Heart left ventricle (tissue), 16 donors: ENCODE results near the gene DAZAP1. TPM values are rescaled to one million over a fixed set of nuclear protein-coding genes. Genes with fewer than 3 reads are reported as not detected.

ENCODE experiments used
- ATAC-seq, 4 donors: fragments of 200-7000 bp; cut with Tn5 transposase; one replicate each; pipeline ENCODE4 v1.9.1; 2020 to 2022; ENCODE audit warnings: moderate library complexity in 4 of 4, mild to moderate bottlenecking in 3 of 4, moderate number of reproducible peaks in 1 of 4
- DNase-seq, 5 donors: peaks; one replicate each; pipeline ENCODE4 v3.0.0-alpha.2; 2020
- H3K27ac ChIP-seq, 12 donors: fragments of 200-600 bp; sonication (generic) in 4 of 12; one replicate each; pipeline versions ENCODE4 v1.5.0 to v1.8.0; 2016 to 2022; ENCODE audit warnings: mild to moderate bottlenecking in 2 of 12
- H3K27me3 ChIP-seq, 9 donors: fragments of 200-600 bp; sonication (generic) in 2 of 9; one replicate each; pipeline versions ENCODE4 v1.5.1 to v1.8.0; 2016 to 2022; ENCODE audit warnings: mild to moderate bottlenecking in 3 of 9
- H3K36me3 ChIP-seq, 9 donors: fragments of 200-600 bp; sonication (generic) in 2 of 9; one replicate each; pipeline versions ENCODE4 v1.5.0 to v1.8.0; 2018 to 2022; ENCODE audit warnings: mild to moderate bottlenecking in 2 of 9
- H3K4me1 ChIP-seq, 12 donors: fragments of 200-600 bp; sonication (generic) in 4 of 12; one replicate each; pipeline versions ENCODE4 v1.5.0 to v1.8.0; 2016 to 2022; ENCODE audit warnings: mild to moderate bottlenecking in 3 of 12
- H3K4me3 ChIP-seq, 12 donors: fragments of 200-600 bp; sonication (generic) in 4 of 12; one replicate each; pipeline versions ENCODE4 v1.5.0 to v1.8.0; 2017 to 2022; ENCODE audit warnings: mild to moderate bottlenecking in 9 of 12, moderate library complexity in 4 of 12
- H3K9me3 ChIP-seq, 12 donors: fragments of 200-600 bp; sonication (generic) in 4 of 12; one replicate each; pipeline versions ENCODE4 v1.5.0 to v1.8.0; 2016 to 2022; ENCODE audit warnings: mild to moderate bottlenecking in 1 of 12
- CTCF ChIP-seq, 12 donors: fragments of 200-600 bp; sonication (generic) in 4 of 12; IDR thresholded peaks; one replicate each; pipeline versions ENCODE4 v1.5.0 to v1.8.0; 2018 to 2022; ENCODE audit warnings: antibody characterized with exemption in 12 of 12, mild to moderate bottlenecking in 5 of 12
- POLR2A ChIP-seq, 2 donors: fragments of 450-650 bp; IDR thresholded peaks; one replicate each; pipeline ENCODE4 v1.6.1; 2017; ENCODE audit warnings: antibody characterized with exemption in 2 of 2, mild to moderate bottlenecking in 2 of 2, moderate library complexity in 2 of 2
- WGBS, 4 donors: extraction: QIAGEN DNeasy Blood & Tissue Kit in 2 of 4; methylation state at CpG; one replicate each; pipeline versions ENCODE4 v1.1.5 to v1.1.7; 2013 to 2018; 5-methylcytosine and 5-hydroxymethylcytosine counted together
- intact Hi-C, 10 donors: fragments of 100-400 bp; cut with DNase I; formaldehyde crosslinking; loops; one replicate each; pipeline versions ENCODE4 v1.11.1 to v1.14.2; 2022
- polyA plus RNA-seq, 2 donors: library from polyadenylated mRNA; stranded (reverse); fragments of 200-250 nt; gene quantifications; one replicate each; pipeline ENCODE4 v1.2.3, GENCODE V29; 2013
- total RNA-seq, 9 donors: library from RNA; depleted of rRNA in 2 of 9; stranded (reverse); fragments of >200 nt in 2 of 9; fragmentation: NEBNext Ultra II Directional in 3 of 9; extraction: Animal tissue kit (Norgen Biotek cat#: 25700) in 3 of 9; gene quantifications; one replicate each; pipeline versions ENCODE4 v1.1.0 to v1.2.4, GENCODE V29; 2016 to 2023
- donor health status: ischemic (EF 13 %, LVEDD 7.1; RV severe dilation, severe dysfunction).
- donor health status: healthy with polysubstance abuse.
- donor health status: DM: no; HTN: yes; CAD: no.
- donor health status: DM: no; HTN: no; CAD: no.
- donor health status: ischemic (EF 25% LVEDD 6.9; RV normal size, moderate dysfunction).
- donor health status: ischemic (EF 25% LVEDD 5.7; RV mildly dilated, moderate dysfunction).
- donor health status: healthy.
- donor health status: DM: yes; HTN: yes; CAD: no.
- donor health status: ischemic (EF 35%, LVEDD 5.7; RV mildly dilated, moderate dysfunction).
- donor health status: nonischemic (EF 11% LVEDD 7.7; RV severe dilation, severe dysfunction).
- donor health status: DM: yes; HTN: yes; CAD: no.
- donor health status: PGD.
- donor health status: ischemic (EF 29% LVEDD 5.4; RV normal size, mild dysfunction).
- donor health status: nonischemic (EF 23%, LVEDD 6.1; RV moderate dilation, normal function).

The DAZAP1 gene
- total and polyA plus RNA-seq, 11 donors: 36.8 to 128 (median 78.5) TPM

GRCh38 chr19:1384085-1384462 is 23.3 kb upstream of the DAZAP1 start:
- 0 to 1% (median 0%) methylated on average over 9 to 23 of the region's 23 CpGs for WGBS, 4 donors
- Histone ChIP-seq H3K4me3 (peak overlapping the region; percentile 69 to 100 (median 88)), H3K4me1 (peaks cover 2 to 57% (median 42%) of the 10 kb centered on the region in 12 donors), H3K9me3 (no peaks in the 10 kb centered on the region), H3K27me3 (no peaks in the 10 kb centered on the region), H3K36me3 (peaks cover 0 to 21% (median 7%) of the 10 kb centered on the region in 9 donors), H3K27ac (peak overlapping the region; percentile 92 to 99 (median 96))
- TF ChIP-seq POLR2A (IDR thresholded peaks at IDR 0.05) (no peak), CTCF (IDR thresholded peaks at IDR 0.05) (no peak)
- DNase-seq: peak in 1 of 5 donors; percentile 69
- ATAC-seq: peak in 2 of 4 donors; percentile 1 to 2
- intact Hi-C loops: loop anchor here in 2 of 10 donors (5.0 to 10.0 kb wide), 3 partner anchors 67 to 109 kb away; partner anchors contain the start of gene FAM174C (in 2 of the 2)

- WGBS, 4 donors: 12 to 28% (median 27%) methylated on average over 14 to 17 of the region's 17 CpGs
- Histone ChIP-seq H3K9me3 (no peaks in the 10 kb centered on the region), H3K36me3 (peaks cover 0 to 26% (median 12%) of the 10 kb centered on the region in 9 donors), H3K27ac (peak overlapping the region; percentile 92 to 99 (median 96)), H3K27me3 (no peaks in the 10 kb centered on the region), H3K4me1 (peaks cover 2 to 57% (median 42%) of the 10 kb centered on the region in 12 donors), H3K4me3 (peak overlapping the region; percentile 69 to 100 (median 88))
- intact Hi-C loops: loop anchor here in 2 of 10 donors (5.0 to 10.0 kb wide), 3 partner anchors 67 to 110 kb away; partner anchors contain the start of gene FAM174C (in 2 of the 2)
- no peak for TF ChIP-seq CTCF (IDR thresholded peaks at IDR 0.05)
- DNase-seq: no peak
- ATAC-seq: no peak
Observed at GRCh38 chr19:1384478-1385110, 22.8 kb upstream of the DAZAP1 start.

GRCh38 chr19:1385816-1386215 is 21.6 kb upstream of the DAZAP1 start:
- peak in 1 of 5 donors; percentile 69 for DNase-seq
- WGBS, 4 donors: 57 to 100% (median 78%) methylated on average over 1 to 3 of the region's 3 CpGs
- no peak for ATAC-seq
- TF ChIP-seq CTCF (IDR thresholded peaks at IDR 0.05) (no peak), POLR2A (IDR thresholded peaks at IDR 0.05) (no peak)
- peak overlapping the region in 7 of 12 donors; percentile 25 to 97 (median 57) for H3K27ac ChIP-seq
- H3K36me3 ChIP-seq: peaks cover 2 to 39% (median 24%) of the 10 kb centered on the region in 9 donors
- intact Hi-C loops: loop anchor here in 1 of 10 donors (10.0 kb wide), 1 partner anchor 111 kb away; the partner anchor contains the start of gene FAM174C
- peaks cover 2 to 57% (median 42%) of the 10 kb centered on the region in 12 donors for H3K4me1 ChIP-seq
- no peaks in the 10 kb centered on the region for H3K27me3 ChIP-seq
- no peaks in the 10 kb centered on the region for H3K9me3 ChIP-seq
- peak overlapping the region in 2 of 12 donors; percentile 2 to 8 for H3K4me3 ChIP-seq

- H3K36me3 ChIP-seq: peaks cover 2 to 52% (median 37%) of the 10 kb centered on the region in 9 donors
- H3K27me3 ChIP-seq: no peaks in the 10 kb centered on the region
- WGBS, 4 donors: 71 to 84% (median 83%) methylated on average over 20 to 39 of the region's 39 CpGs
- peaks cover 2 to 51% (median 37%) of the 10 kb centered on the region in 12 donors for H3K4me1 ChIP-seq
- TF ChIP-seq POLR2A (IDR thresholded peaks at IDR 0.05) (no peak), CTCF (IDR thresholded peaks at IDR 0.05) (no peak)
- ATAC-seq: no peak
- intact Hi-C loops: loop anchor here in 1 of 10 donors (10.0 kb wide), 1 partner anchor 112 kb away; the partner anchor contains the start of gene FAM174C
- no peak for DNase-seq
- peak overlapping the region in 5 of 12 donors; percentile 41 to 96 (median 54) for H3K27ac ChIP-seq
- no peaks in the 10 kb centered on the region for H3K9me3 ChIP-seq
- no peak overlapping the region for H3K4me3 ChIP-seq
Observed at GRCh38 chr19:1386945-1387683, 20.3 kb upstream of the DAZAP1 start.
